HG02763 (cell line): ENCODE data around the gene FRMD5.

Source experiments
- ATAC-seq: cut with Tn5 transposase; IDR thresholded peaks from one replicate; pipeline ENCODE4 v1.9.1; 2021; ENCODE audit warnings: mild to moderate bottlenecking, moderate library complexity; ENCODE audit not compliant: unreplicated experiment

FRMD5 gene

GRCh38 chr15:43901495-43901894 is 293.6 kb downstream of the FRMD5 start:
- no peak for ATAC-seq

GRCh38 chr15:43900996-43901395 is 294.1 kb downstream of the FRMD5 start:
- no peak for ATAC-seq

GRCh38 chr15:43899928-43900327 is 295.1 kb downstream of the FRMD5 start:
- no peak for ATAC-seq

- no peak for ATAC-seq
Observed at GRCh38 chr15:43898891-43899290, 296.2 kb downstream of the FRMD5 start.

GRCh38 chr15:43896543-43896942 is 298.5 kb downstream of the FRMD5 start:
- ATAC-seq = no peak

- ATAC-seq = no peak
Observed at GRCh38 chr15:43895586-43895985, 299.5 kb downstream of the FRMD5 start.

GRCh38 chr15:43893956-43894355 is 301.1 kb downstream of the FRMD5 start:
- ATAC-seq = no peak

GRCh38 chr15:43889042-43889441 is 306.0 kb downstream of the FRMD5 start:
- no peak for ATAC-seq

- no peak for ATAC-seq
Observed at GRCh38 chr15:43887901-43888300, 307.2 kb downstream of the FRMD5 start.

GRCh38 chr15:43886558-43886957 is 308.5 kb downstream of the FRMD5 start:
- ATAC-seq = no peak

- ATAC-seq = no peak
Observed at GRCh38 chr15:43883571-43883970, 311.5 kb downstream of the FRMD5 start.

GRCh38 chr15:43881944-43882343 is 313.1 kb downstream of the FRMD5 start:
- no peak for ATAC-seq

GRCh38 chr15:43881245-43881644 is 313.8 kb downstream of the FRMD5 start:
- no peak for ATAC-seq

GRCh38 chr15:43880406-43881194 is 314.5 kb downstream of the FRMD5 start:
- no peak for ATAC-seq

GRCh38 chr15:43879386-43880355 is 315.4 kb downstream of the FRMD5 start:
- ATAC-seq = no peak

- ATAC-seq = no peak
Observed at GRCh38 chr15:43878446-43878845, 316.6 kb downstream of the FRMD5 start.

GRCh38 chr15:43877371-43877770 is 317.7 kb downstream of the FRMD5 start:
- ATAC-seq = no peak

- ATAC-seq = no peak
Observed at GRCh38 chr15:43876872-43877271, 318.2 kb downstream of the FRMD5 start.

- ATAC-seq = no peak
Observed at GRCh38 chr15:43873651-43874050, 321.4 kb downstream of the FRMD5 start.

GRCh38 chr15:43872416-43873020 is 322.6 kb downstream of the FRMD5 start:
- ATAC-seq = no peak

- ATAC-seq = no peak
Observed at GRCh38 chr15:43871835-43872234, 323.2 kb downstream of the FRMD5 start.
